Activated T-helper 1 cell treated with anti-CD3 and anti-CD28 coated beads, Interleukin-12 subunit alpha, Interleukin-12 subunit beta, Interleukin-2, Interleukin-4 antibody, amounts not matched to agents 30 ng/mL and 10 ng/mL and 1 ng/mL, durations not matched to agents 14 hours and 24 hours and 36 hours (primary cell): ENCODE data around the gene RRAGD. TPM values are rescaled to one million over a fixed set of nuclear protein-coding genes. Genes with fewer than 3 reads are reported as not detected.

Experiments
- DNase-seq: peaks from one replicate; pipeline ENCODE4 v3.0.0; 2021; ENCODE audit warnings: low spot score
- H3K27ac Mint-ChIP-seq: one replicate; pipeline ENCODE4 v1.8.0; 2021; ENCODE audit warnings: mild to moderate bottlenecking, mixed read lengths
- H3K27me3 Mint-ChIP-seq: one replicate; pipeline ENCODE4 v1.8.0; 2022; ENCODE audit warnings: mild to moderate bottlenecking, moderate library complexity, mixed read lengths; ENCODE audit not compliant: insufficient read depth
- H3K36me3 Mint-ChIP-seq: one replicate; pipeline ENCODE4 v1.8.0; 2021; ENCODE audit warnings: low read depth, mixed read lengths
- H3K4me1 Mint-ChIP-seq: one replicate; pipeline ENCODE4 v1.8.0; 2021; ENCODE audit warnings: low read depth, mixed read lengths
- H3K4me3 Mint-ChIP-seq: one replicate; pipeline ENCODE4 v1.8.0; 2021; ENCODE audit warnings: mild to moderate bottlenecking, moderate library complexity, mixed read lengths
- H3K9me3 Mint-ChIP-seq: one replicate; pipeline ENCODE4 v1.8.0; 2021; ENCODE audit warnings: mixed read lengths
- intact Hi-C: fragments of 100-400 bp; cut with micrococcal nuclease; formaldehyde crosslinking; loops from one replicate; pipeline ENCODE4 v1.15.1; 2024
- total RNA-seq: library from RNA; stranded (reverse); gene quantifications from 2 replicates; pipeline ENCODE4 v1.2.3, GENCODE V29; 2022

RRAGD gene
- total RNA-seq, 1 donor from 2014 or later, result 7.8 TPM

- Mint-ChIP-seq H3K27ac (no peak overlapping the region), H3K4me1 (peaks cover 57% of the 10 kb centered on the region)
- DNase-seq, result no peak
Measured at GRCh38 chr6:89347825-89348224, 64.2 kb downstream of the RRAGD start.

DNA sequence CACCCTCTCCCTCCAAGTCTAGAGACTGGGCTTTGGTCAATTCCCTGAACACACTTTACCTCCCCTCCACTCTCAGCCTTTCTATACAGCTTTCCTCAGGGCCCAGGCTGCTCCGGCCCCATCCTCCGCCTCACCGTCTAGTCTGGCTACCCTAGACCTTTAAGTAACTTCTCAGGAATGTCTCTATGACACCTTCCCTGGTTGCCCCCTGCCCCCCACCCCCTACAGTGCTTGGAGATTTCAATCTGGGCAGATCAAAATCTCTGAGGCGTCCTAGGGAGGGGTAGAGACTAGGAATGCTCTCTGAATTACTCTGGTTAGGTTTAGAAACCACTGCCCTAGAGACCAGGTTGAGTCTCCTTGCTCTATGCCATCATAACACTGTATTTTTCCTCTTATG is 65.6 kb downstream of the RRAGD start:
- Mint-ChIP-seq H3K4me1 (peaks cover 50% of the 10 kb centered on the region), H3K27ac (no peak overlapping the region), H3K36me3 (peaks cover 20% of the 10 kb centered on the region), H3K27me3 (no peaks in the 10 kb centered on the region), H3K4me3 (no peak overlapping the region), H3K9me3 (no peaks in the 10 kb centered on the region)
- DNase-seq, result no peak
- intact Hi-C loops, result no loop called here

More at GRCh38 chr6:89347825-89348224, 64.2 kb downstream of the RRAGD start:
- H3K4me3 Mint-ChIP-seq, result no peak overlapping the region
- no peaks in the 10 kb centered on the region for H3K27me3 Mint-ChIP-seq
- H3K36me3 Mint-ChIP-seq, result peaks cover 19% of the 10 kb centered on the region
- intact Hi-C loops, result no loop called here
- H3K9me3 Mint-ChIP-seq, result no peaks in the 10 kb centered on the region

DNA sequence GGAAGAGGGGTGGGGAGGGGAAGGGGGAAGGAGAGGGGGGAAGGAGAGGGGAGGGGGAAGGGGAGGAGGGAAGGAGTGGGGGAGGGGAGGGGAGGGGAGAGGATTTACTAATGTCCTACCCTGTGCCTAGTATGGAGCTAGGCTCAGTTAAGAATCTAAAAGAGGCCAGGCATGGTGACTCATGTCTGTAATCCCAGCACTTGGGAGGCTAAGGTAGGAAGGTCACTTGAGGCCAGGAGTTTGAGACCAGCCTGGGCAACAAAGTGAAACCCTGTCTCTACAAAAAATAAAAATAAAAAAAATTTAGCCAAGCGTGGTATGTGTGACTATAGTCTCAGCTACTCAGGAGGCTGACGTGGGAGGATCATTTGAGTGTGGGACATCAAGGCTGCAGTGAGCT is 72.5 kb downstream of the RRAGD start:
- Mint-ChIP-seq H3K9me3 (no peaks in the 10 kb centered on the region), H3K4me1 (peaks cover 19% of the 10 kb centered on the region), H3K36me3 (peaks cover 37% of the 10 kb centered on the region), H3K4me3 (no peak overlapping the region), H3K27me3 (no peaks in the 10 kb centered on the region), H3K27ac (no peak overlapping the region)
- no peak for DNase-seq
- intact Hi-C loops, result no loop called here

- intact Hi-C loops, result no loop called here
- Mint-ChIP-seq H3K4me3 (no peak overlapping the region), H3K27me3 (no peaks in the 10 kb centered on the region), H3K9me3 (no peaks in the 10 kb centered on the region), H3K4me1 (peaks cover 16% of the 10 kb centered on the region), H3K27ac (no peak overlapping the region), H3K36me3 (peaks cover 42% of the 10 kb centered on the region)
- DNase-seq, result no peak
Measured at GRCh38 chr6:89335164-89335563, 76.9 kb downstream of the RRAGD start.

DNA sequence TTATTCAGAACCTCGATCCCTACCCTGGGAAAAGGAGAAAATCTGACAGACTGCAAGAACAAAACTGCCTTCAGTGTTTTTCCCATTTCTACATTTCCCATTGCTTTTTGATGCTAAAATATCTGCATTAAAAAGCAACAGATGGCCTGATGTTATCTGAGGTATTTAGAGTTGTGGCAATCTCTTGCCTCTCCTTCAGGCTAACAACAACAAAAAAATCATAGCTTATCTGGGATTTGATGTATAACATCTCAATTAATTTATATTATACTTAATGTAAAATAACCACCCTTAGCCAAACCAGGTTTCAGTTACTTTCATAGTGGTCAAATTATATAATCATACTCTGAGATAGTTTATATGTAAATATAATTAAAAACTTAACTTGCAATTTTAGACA is 81.2 kb downstream of the RRAGD start:
- peaks cover 50% of the 10 kb centered on the region for H3K36me3 Mint-ChIP-seq
- no peak for DNase-seq
- no peak overlapping the region for H3K4me3 Mint-ChIP-seq
- intact Hi-C loops, result no loop called here
- H3K9me3 Mint-ChIP-seq, result no peaks in the 10 kb centered on the region
- no peak overlapping the region for H3K27ac Mint-ChIP-seq
- no peaks in the 10 kb centered on the region for H3K27me3 Mint-ChIP-seq
- peaks cover 13% of the 10 kb centered on the region for H3K4me1 Mint-ChIP-seq

- Mint-ChIP-seq H3K27me3 (no peaks in the 10 kb centered on the region), H3K27ac (no peak overlapping the region), H3K4me3 (no peak overlapping the region), H3K36me3 (peaks cover 58% of the 10 kb centered on the region), H3K9me3 (no peaks in the 10 kb centered on the region), H3K4me1 (peaks cover 13% of the 10 kb centered on the region)
- intact Hi-C loops, result no loop called here
- DNase-seq, result no peak
Measured at GRCh38 chr6:89328976-89329375, 83.1 kb downstream of the RRAGD start.

- intact Hi-C loops, result loop anchor here (5.0 kb wide), 1 partner anchor 42 kb away; no protein-coding TSS in a partner anchor
- H3K4me1 Mint-ChIP-seq, result peaks cover 6% of the 10 kb centered on the region
- no peak for DNase-seq
- no peaks in the 10 kb centered on the region for H3K27me3 Mint-ChIP-seq
- H3K4me3 Mint-ChIP-seq, result no peak overlapping the region
- no peaks in the 10 kb centered on the region for H3K9me3 Mint-ChIP-seq
- H3K27ac Mint-ChIP-seq, result no peak overlapping the region
- peaks cover 50% of the 10 kb centered on the region for H3K36me3 Mint-ChIP-seq
Measured at GRCh38 chr6:89324304-89324703, 87.8 kb downstream of the RRAGD start.

GRCh38 chr6:89323511-89323971 is 88.5 kb downstream of the RRAGD start:
- DNase-seq, result no peak
- Mint-ChIP-seq H3K36me3 (peaks cover 43% of the 10 kb centered on the region), H3K27me3 (no peaks in the 10 kb centered on the region), H3K4me3 (no peak overlapping the region), H3K27ac (no peak overlapping the region), H3K4me1 (no peaks in the 10 kb centered on the region), H3K9me3 (no peaks in the 10 kb centered on the region)
- intact Hi-C loops, result loop anchor here (5.0 kb wide), 1 partner anchor 41 kb away; no protein-coding TSS in a partner anchor

GRCh38 chr6:89321131-89321970 is 90.7 kb downstream of the RRAGD start:
- intact Hi-C loops, result loop anchor here (5.0 kb wide), 1 partner anchor 39 kb away; no protein-coding TSS in a partner anchor
- DNase-seq, result no peak
- no peak overlapping the region for H3K4me3 Mint-ChIP-seq
- H3K27me3 Mint-ChIP-seq, result no peaks in the 10 kb centered on the region
- peaks cover 40% of the 10 kb centered on the region for H3K36me3 Mint-ChIP-seq
- H3K9me3 Mint-ChIP-seq, result no peaks in the 10 kb centered on the region
- H3K4me1 Mint-ChIP-seq, result no peaks in the 10 kb centered on the region
- no peak overlapping the region for H3K27ac Mint-ChIP-seq

GRCh38 chr6:89320012-89320559 is 92.0 kb downstream of the RRAGD start:
- DNase-seq, result no peak
- H3K27ac Mint-ChIP-seq, result no peak overlapping the region
- H3K9me3 Mint-ChIP-seq, result no peaks in the 10 kb centered on the region
- peaks cover 40% of the 10 kb centered on the region for H3K36me3 Mint-ChIP-seq
- H3K4me3 Mint-ChIP-seq, result no peak overlapping the region
- H3K27me3 Mint-ChIP-seq, result no peaks in the 10 kb centered on the region
- intact Hi-C loops, result loop anchor here (5.0 kb wide), 1 partner anchor 38 kb away; no protein-coding TSS in a partner anchor
- no peaks in the 10 kb centered on the region for H3K4me1 Mint-ChIP-seq

DNA sequence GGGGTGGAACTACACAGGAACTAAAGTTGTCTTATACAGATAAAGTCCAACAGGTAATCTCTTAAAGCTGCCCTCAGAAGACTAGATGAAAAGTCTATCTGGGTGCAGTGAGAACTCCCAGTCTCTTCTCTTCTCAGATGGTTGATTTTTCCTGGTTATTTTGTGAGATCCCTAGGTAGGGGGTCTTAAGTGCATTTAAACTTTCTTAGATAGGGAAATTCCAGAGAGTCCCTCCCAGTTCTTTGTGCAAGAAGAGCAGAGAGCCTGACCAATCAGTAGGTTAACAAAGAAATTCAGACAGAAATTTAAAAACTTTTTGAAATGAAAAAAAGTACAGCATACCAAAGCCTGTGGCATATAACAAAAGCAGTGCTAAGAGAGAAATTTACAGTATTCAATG is 95.0 kb downstream of the RRAGD start:
- Mint-ChIP-seq H3K27me3 (no peaks in the 10 kb centered on the region), H3K4me3 (no peak overlapping the region), H3K36me3 (peaks cover 22% of the 10 kb centered on the region), H3K4me1 (no peaks in the 10 kb centered on the region), H3K27ac (no peak overlapping the region), H3K9me3 (no peaks in the 10 kb centered on the region)
- DNase-seq, result no peak
- intact Hi-C loops, result no loop called here

DNA sequence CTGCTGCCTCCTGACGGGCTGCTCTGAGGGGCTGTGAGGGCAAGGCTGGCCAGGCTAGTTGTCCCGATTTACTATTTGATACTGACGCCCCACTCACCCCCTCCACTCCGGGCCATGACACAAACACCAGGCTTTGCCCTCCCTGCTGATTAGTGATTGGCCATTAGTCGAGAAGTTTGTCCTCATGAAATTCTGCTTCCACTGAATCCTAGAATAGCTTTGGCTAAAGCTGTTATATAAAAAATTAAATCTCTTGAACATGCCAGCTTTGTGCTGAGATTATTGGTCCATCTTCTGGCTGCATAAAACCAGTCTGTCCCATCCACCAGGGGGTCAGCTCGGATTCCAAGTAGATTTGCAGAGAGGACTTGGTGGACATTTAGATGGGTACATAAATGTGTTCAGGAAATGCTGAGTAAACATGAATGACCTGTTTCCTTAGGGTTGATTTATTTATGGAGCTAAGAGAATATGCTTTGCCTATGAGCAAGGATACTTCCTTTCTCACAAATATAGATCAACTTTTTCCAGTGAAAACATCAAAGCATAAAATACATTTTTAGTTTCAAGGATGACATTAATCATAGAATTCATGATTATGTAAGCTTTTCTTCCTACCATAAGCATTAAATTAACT is 96.7 kb downstream of the RRAGD start, which contains the start of gene GABRR2:
Gene GABRR2, minus strand, starts transcription at position 51 of the 637 bp plus-strand sequence. CDS start 134 bp downstream, outside the sequence.
- Mint-ChIP-seq H3K36me3 (peaks cover 16% of the 10 kb centered on the region), H3K27ac (no peak within 1 kb of the TSS), H3K9me3 (no peaks in the 10 kb centered on the region), H3K27me3 (no peaks in the 10 kb centered on the region), H3K4me3 (no peak within 1 kb of the TSS), H3K4me1 (no peaks in the 10 kb centered on the region)
- intact Hi-C loops, result no loop called here
- DNase-seq, result no peak

- intact Hi-C loops, result no loop called here
- H3K4me3 Mint-ChIP-seq, result no peak overlapping the region
- H3K27ac Mint-ChIP-seq, result no peak overlapping the region
Measured at GRCh38 chr6:89314692-89315091, 97.4 kb downstream of the RRAGD start.

More at GRCh38 chr6:89314692-89315091, 97.4 kb downstream of the RRAGD start:
- Mint-ChIP-seq H3K4me1 (no peaks in the 10 kb centered on the region), H3K36me3 (peaks cover 16% of the 10 kb centered on the region), H3K9me3 (no peaks in the 10 kb centered on the region), H3K27me3 (no peaks in the 10 kb centered on the region)
- DNase-seq, result no peak
